ENCODE data around the gene SLC35E2B.
"Not testable (repeated sequence)": the region's sequence is repeated elsewhere in the genome, so short reads cannot be mapped to it uniquely, and the experiment has no call there.

SLC35E2B gene

DNA sequence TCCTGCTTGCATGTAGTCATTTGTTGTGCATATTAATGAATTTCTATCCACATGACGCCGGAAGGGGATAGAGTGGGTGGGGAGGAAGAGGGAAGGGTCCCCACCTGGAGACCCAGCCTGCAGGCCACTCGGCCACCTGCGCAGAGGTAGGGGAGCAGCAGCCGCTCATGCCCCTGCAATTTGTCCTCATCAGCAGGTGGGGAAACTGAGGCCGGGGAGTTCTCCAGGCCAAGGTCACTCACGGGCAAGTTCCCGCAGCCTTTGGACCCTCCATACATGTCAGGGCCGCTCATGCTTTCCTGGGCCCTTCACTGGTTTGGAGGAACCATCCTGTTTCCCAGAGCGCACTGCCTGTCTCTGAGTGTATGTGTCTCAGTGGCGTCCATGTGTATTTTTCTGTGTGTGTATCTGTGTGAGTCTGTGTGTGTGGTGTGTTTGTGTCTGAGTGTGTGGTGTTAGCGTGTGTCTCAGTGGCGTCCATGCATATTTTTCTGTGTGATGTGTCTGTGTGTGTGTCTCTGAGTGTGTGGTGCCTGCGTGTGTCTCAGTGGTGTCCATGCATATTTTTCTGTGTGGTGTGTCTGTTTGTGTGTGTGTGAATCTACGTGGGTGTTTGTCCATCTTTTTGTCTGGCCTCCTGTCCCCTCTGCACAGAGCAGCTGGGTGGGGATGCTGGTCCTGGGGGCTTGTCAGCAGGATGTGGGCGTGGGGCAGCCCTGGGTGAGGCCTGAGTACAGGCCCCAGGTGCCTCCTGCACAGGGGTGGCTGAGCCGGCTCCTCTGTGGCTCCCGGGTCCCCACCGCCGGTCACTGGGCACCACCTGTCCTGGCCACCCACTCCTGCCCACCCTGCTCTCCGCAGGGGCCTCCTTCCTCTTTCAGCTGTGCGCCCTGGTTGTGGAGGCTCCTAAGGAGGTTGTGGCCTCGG lies 4.1 kb upstream of the SLC35E2B start:
- not testable (repeated sequence) for DNase-seq (ENCODE audit: low read depth); H3K4me3 ChIP-seq (ENCODE audit: low read depth, low read length)

DNA sequence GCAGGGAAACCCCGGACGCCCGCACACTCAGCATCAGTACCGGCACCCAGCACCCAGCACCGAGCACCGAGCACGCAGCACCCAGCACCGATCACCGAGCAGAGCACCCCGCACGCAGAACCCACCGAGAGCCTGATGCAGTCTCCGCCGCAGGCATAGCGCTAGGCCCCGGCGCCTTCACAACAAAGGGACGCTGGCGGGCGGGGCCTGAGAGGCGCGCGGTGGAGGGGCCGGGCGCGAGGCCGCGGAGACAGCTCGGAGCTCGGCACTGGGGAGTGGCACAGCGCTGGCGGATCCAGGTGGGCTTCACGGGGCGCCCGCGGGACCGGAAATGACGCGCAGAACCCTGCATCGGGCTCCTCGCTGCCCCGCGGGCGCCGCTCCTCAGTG lies 276 bp downstream of the SLC35E2B start:
- TF ChIP-seq MYC (IDR thresholded peaks at IDR 0.05; ENCODE audit: low read depth, low read length), result 0 out of 2 replicates have a peak, but pooled peaks have one; percentile 31
- peak; percentile 81 for DNase-seq (ENCODE audit: low read depth)
- peak overlapping the region; percentile 53 for H3K4me3 ChIP-seq (ENCODE audit: low read depth, low read length)

GRCh38 chr1:1691443-1691842 lies 1.2 kb downstream of the SLC35E2B start:
- H3K4me3 ChIP-seq (ENCODE audit: low read depth, low read length), result peak overlapping the region; percentile 42
- not testable (repeated sequence) for DNase-seq (ENCODE audit: low read depth)

DNA sequence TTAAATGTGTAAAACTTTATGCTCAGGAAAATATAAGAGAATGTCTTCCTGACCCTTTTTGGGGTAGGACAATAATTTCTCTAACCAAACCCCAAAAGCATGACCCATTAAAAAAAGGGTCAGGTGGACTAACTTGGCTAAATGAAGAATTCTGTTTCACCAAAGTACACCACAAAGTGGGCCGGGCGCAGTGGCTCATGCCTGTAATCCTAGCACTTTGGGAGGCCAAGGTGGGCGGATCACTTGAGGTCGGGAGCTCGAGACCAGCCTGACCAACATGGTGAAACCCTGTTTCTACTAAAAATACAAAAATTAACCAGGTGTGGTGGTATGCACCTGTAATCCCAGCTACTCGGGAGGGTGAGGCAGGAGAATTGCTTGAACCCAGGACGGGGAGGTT lies 3.1 kb downstream of the SLC35E2B start:
- DNase-seq (ENCODE audit: low read depth); H3K4me3 ChIP-seq (ENCODE audit: low read depth, low read length): not testable (repeated sequence)

GRCh38 chr1:1687846-1688245 lies 4.7 kb downstream of the SLC35E2B start:
- H3K4me3 ChIP-seq (ENCODE audit: low read depth, low read length), result no peak overlapping the region
- DNase-seq (ENCODE audit: low read depth), result no peak
- TF ChIP-seq MYC (IDR thresholded peaks at IDR 0.05; ENCODE audit: low read depth, low read length) (no peak), CTCF (IDR thresholded peaks at IDR 0.05; ENCODE audit: low read depth, low read length) (no peak), POLR2A (IDR thresholded peaks at IDR 0.05; ENCODE audit: extremely low read depth, insufficient read length) (no peak)
- TF ChIP-seq, protein P1, sequence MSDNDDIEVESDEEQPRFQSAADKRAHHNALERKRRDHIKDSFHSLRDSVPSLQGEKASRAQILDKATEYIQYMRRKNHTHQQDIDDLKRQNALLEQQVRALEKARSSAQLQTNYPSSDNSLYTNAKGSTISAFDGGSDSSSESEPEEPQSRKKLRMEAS (IDR thresholded peaks at IDR 0.05; ENCODE audit: low read depth, low read length), result no peak

GRCh38 chr1:1684031-1684681 lies 8.4 kb downstream of the SLC35E2B start:
- no peak for DNase-seq (ENCODE audit: low read depth)
- no peak overlapping the region for H3K4me3 ChIP-seq (ENCODE audit: low read depth, low read length)
- TF ChIP-seq, protein P1 (IDR thresholded peaks at IDR 0.05; ENCODE audit: low read depth, low read length), result no peak
- no peak for TF ChIP-seq POLR2A (IDR thresholded peaks at IDR 0.05; ENCODE audit: extremely low read depth, insufficient read length)
- TF ChIP-seq MYC (IDR thresholded peaks at IDR 0.05; ENCODE audit: low read depth, low read length), result no peak
- no peak for TF ChIP-seq CTCF (IDR thresholded peaks at IDR 0.05; ENCODE audit: low read depth, low read length)

- no peak overlapping the region for H3K4me3 ChIP-seq (ENCODE audit: low read depth, low read length)
These were observed 9.3 kb downstream of the SLC35E2B start for GRCh38 chr1:1683104-1683905.

More at GRCh38 chr1:1683104-1683905, 9.3 kb downstream of the SLC35E2B start:
- TF ChIP-seq MYC (IDR thresholded peaks at IDR 0.05; ENCODE audit: low read depth, low read length) (no peak), CTCF (IDR thresholded peaks at IDR 0.05; ENCODE audit: low read depth, low read length) (no peak), POLR2A (IDR thresholded peaks at IDR 0.05; ENCODE audit: extremely low read depth, insufficient read length) (no peak)
- TF ChIP-seq, protein P1 (IDR thresholded peaks at IDR 0.05; ENCODE audit: low read depth, low read length), result no peak
- DNase-seq (ENCODE audit: low read depth), result no peak

All from NB4 (cell line).